ENCODE measurements around the gene ZNF37A. TPM values are rescaled to one million over a fixed set of nuclear protein-coding genes. Genes with fewer than 3 reads are reported as not detected.

ZNF37A gene
- total and polyA plus RNA-seq, 8 donors: 14.8 to 24.0 (median 18.0) TPM

DNA sequence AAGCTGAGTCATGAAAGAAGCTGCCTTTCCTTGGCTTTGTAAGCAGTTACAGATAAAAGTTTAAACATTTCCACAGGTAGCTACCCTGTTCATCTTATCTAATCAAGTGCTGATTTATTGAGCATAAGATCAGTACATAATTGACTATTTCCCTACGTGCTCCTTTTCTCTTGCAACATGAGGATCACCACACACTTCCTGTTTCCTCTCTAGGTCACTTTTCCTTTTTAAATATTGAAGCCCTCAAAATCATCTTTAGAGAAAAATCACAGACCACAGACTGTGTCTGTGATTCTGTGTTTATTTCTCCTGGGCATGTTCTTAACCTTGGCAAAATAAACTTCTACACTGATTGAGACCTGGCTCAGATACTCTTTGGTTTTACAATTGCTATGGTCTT is 69.5 kb downstream of the ZNF37A start:
- Histone ChIP-seq H3K27me3 (no peaks in the 10 kb centered on the region), H3K4me3 (no peak overlapping the region), H3K27ac (no peak overlapping the region), H3K4me1 (no peaks in the 10 kb centered on the region), H3K36me3 (no peaks in the 10 kb centered on the region), H3K9me3 (peaks cover 4 to 35% of the 10 kb centered on the region in 2 donors)
- TF ChIP-seq, protein P1, sequence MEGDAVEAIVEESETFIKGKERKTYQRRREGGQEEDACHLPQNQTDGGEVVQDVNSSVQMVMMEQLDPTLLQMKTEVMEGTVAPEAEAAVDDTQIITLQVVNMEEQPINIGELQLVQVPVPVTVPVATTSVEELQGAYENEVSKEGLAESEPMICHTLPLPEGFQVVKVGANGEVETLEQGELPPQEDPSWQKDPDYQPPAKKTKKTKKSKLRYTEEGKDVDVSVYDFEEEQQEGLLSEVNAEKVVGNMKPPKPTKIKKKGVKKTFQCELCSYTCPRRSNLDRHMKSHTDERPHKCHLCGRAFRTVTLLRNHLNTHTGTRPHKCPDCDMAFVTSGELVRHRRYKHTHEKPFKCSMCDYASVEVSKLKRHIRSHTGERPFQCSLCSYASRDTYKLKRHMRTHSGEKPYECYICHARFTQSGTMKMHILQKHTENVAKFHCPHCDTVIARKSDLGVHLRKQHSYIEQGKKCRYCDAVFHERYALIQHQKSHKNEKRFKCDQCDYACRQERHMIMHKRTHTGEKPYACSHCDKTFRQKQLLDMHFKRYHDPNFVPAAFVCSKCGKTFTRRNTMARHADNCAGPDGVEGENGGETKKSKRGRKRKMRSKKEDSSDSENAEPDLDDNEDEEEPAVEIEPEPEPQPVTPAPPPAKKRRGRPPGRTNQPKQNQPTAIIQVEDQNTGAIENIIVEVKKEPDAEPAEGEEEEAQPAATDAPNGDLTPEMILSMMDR (IDR thresholded peaks at IDR 0.05): no peak
- ATAC-seq: no peak
- DNase-seq: no peak
- intact Hi-C loops (cut with DNase I): no loop called here

DNA sequence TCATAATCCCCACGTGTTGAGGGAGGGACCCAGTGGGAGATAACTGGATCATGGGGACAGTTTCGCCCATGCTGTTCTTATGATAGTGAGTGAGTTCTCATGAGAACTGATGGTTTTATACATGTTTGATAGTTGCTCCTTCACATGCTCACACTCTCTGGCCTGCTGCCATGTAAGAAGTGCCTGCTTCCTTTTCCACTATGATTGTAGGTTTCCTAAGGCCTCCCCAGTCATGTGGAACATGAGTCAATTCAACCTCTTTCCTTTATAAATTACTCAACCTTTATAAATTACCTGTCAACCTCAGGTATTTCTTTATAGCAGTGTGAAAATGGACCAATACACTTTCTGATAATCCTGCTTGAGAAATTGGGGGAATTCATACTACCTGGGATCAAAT is 80.2 kb downstream of the ZNF37A start:
- Histone ChIP-seq H3K4me1 (no peaks in the 10 kb centered on the region), H3K36me3 (no peaks in the 10 kb centered on the region), H3K9me3 (peaks cover 0 to 2% of the 10 kb centered on the region in 2 donors), H3K4me3 (no peak overlapping the region), H3K27me3 (no peaks in the 10 kb centered on the region), H3K27ac (no peak overlapping the region)
- TF ChIP-seq, protein P1 (IDR thresholded peaks at IDR 0.05): no peak
- DNase-seq (no peak), ATAC-seq (no peak)
- intact Hi-C loops (cut with DNase I): no loop called here

GRCh38 chr10:38184477-38184876 is 90.3 kb downstream of the ZNF37A start:
- DNase-seq (no peak), ATAC-seq (no peak)
- Histone ChIP-seq H3K27ac (no peak overlapping the region), H3K4me3 (no peak overlapping the region), H3K36me3 (no peaks in the 10 kb centered on the region), H3K27me3 (no peaks in the 10 kb centered on the region), H3K4me1 (no peaks in the 10 kb centered on the region), H3K9me3 (peaks cover 0 to 17% of the 10 kb centered on the region in 2 donors)
- TF ChIP-seq, protein P1 (IDR thresholded peaks at IDR 0.05): no peak
- intact Hi-C loops (cut with DNase I): no loop called here

Other genes starting within 250 kb of the ZNF37A start
- 10 to 100 TPM; 12.0 to 14.3 TPM for gene ZNF248, start 236.7 kb upstream of the ZNF37A start, total RNA-seq
- gene ZNF248, start 236.7 kb upstream of the ZNF37A start, polyA plus RNA-seq (ENCODE audit: insufficient read length in 6 of 6): 10 to 100 TPM; 31.0 to 45.2 (median 40.7) TPM
- gene ZNF25, start 117.7 kb upstream of the ZNF37A start, total RNA-seq: 10 to 100 TPM in 1 of 2 donors, 1 to 10 TPM in 1; 8.7 to 11.5 TPM
- gene ZNF25, start 117.7 kb upstream of the ZNF37A start, polyA plus RNA-seq (ENCODE audit: insufficient read length in 6 of 6): 10 to 100 TPM; 14.5 to 19.4 (median 16.4) TPM
- gene ZNF33A, start 83.7 kb upstream of the ZNF37A start, total RNA-seq: 10 to 100 TPM; 25.8 to 29.9 TPM
- 10 to 100 TPM; 36.3 to 43.1 (median 40.1) TPM for gene ZNF33A, start 83.7 kb upstream of the ZNF37A start, polyA plus RNA-seq (ENCODE audit: insufficient read length in 6 of 6)

All from left lung (tissue), 10 donors.